Tibial artery (tissue), 4 donors: ENCODE measurements around the gene ENTPD8.

Experiments
- DNase-seq, 2 donors: peaks; one replicate each; pipeline ENCODE4 v3.0.0-alpha.2; 2019
- H3K27ac ChIP-seq, 2 donors: fragments of 200-600 bp; sonication (generic) in 1 of 2; 1 replicate in 1 of 2; 2 replicates in 1 of 2; pipeline ENCODE4 v1.5.1; 2018 to 2019; ENCODE audit warnings: mild to moderate bottlenecking in 1 of 2
- H3K27me3 ChIP-seq, 2 donors: fragments of 200-600 bp; sonication (generic) in 1 of 2; one replicate each; pipeline versions ENCODE4 v1.5.1 to v1.6.0; 2016 to 2019
- H3K36me3 ChIP-seq, 3 donors: fragments of 200-600 bp; sonication (generic) in 2 of 3; one replicate each; pipeline ENCODE4 v1.5.1; 2016 to 2019; ENCODE audit warnings: mild to moderate bottlenecking in 2 of 3
- H3K4me1 ChIP-seq, 4 donors: fragments of 200-600 bp; sonication (generic) in 2 of 4; 1 replicate in 3 of 4; 2 replicates in 1 of 4; pipeline ENCODE4 v1.5.1; 2016 to 2019
- H3K4me3 ChIP-seq, 2 donors: fragments of 200-600 bp; sonication (generic) in 1 of 2; 1 replicate in 1 of 2; 2 replicates in 1 of 2; pipeline ENCODE4 v1.5.1; 2018 to 2019; ENCODE audit warnings: mild to moderate bottlenecking in 2 of 2
- H3K9me3 ChIP-seq, 3 donors: fragments of 200-600 bp; sonication (generic) in 1 of 3; one replicate each; pipeline ENCODE4 v1.5.1; 2016 to 2019
- CTCF ChIP-seq, 2 experiments: fragments of 200-600 bp in 1 of 2; fragments of 450-650 bp in 1 of 2; IDR thresholded peaks; one replicate each; pipeline ENCODE4 v1.5.1; 2017 to 2019; ENCODE audit warnings: antibody characterized with exemption in 2 of 2, mild to moderate bottlenecking in 1 of 2, moderate library complexity in 1 of 2
- intact Hi-C: fragments of 100-400 bp; cut with DNase I; formaldehyde crosslinking; loops from one replicate; pipeline ENCODE4 v1.15.0; 2023; ENCODE audit warnings: low total_unique reads

ENTPD8 gene

DNA sequence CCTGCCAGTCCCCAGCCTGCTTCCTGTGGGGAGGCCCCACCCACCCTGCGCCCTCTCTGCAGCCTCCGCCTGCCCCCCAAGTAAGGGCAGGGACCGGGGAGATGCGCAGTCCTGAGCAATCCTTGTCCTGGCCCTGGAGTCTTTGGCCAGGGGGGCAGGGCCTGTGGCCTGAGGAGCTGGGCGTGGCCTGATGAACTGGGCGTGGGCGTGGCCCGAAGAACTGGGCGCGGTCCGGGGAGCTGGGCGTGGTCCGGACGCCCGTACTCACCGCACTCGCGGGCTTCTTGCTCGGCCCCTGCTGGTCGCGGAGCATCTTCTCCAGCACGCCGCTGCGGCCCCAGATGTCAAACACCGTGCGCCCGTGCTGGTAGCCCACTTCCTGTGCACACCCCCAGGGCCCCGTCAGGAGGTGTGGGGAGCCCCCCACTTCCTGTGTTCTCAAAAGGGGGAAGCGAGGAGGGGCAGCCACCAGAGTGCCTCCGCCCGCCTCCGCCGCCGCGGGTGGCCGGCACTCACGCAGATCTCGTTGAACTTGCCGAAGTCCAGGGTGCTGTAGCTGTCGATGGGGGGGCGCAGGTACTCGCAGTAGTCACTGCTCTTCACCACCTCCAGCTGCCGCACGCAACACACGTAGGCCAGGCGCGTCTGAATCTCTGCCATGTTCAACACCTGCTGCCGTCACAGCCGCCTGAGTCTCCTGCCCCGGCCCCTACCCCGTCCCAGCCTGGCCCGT is 20.7 kb upstream of the ENTPD8 start:
- Histone ChIP-seq H3K27ac (no peak overlapping the region), H3K27me3 (no peaks in the 10 kb centered on the region), H3K4me3 (no peak overlapping the region), H3K4me1 (peaks cover 6 to 31% (median 28%) of the 10 kb centered on the region in 4 donors), H3K9me3 (no peaks in the 10 kb centered on the region), H3K36me3 (peaks cover 0 to 34% (median 8%) of the 10 kb centered on the region in 3 donors)
- DNase-seq: peak in 1 of 2 donors; percentile 75
- no peak for TF ChIP-seq CTCF (IDR thresholded peaks at IDR 0.05)
- intact Hi-C loops: loop anchor here (10.0 kb wide), 1 partner anchor 73 kb away; no protein-coding TSS in a partner anchor

GRCh38 chr9:137461316-137461662 is 20.1 kb upstream of the ENTPD8 start:
- DNase-seq: peak in 1 of 2 donors; percentile 64
- Histone ChIP-seq H3K27ac (no peak overlapping the region), H3K36me3 (peaks cover 0 to 34% (median 8%) of the 10 kb centered on the region in 3 donors), H3K4me1 (peaks cover 6 to 36% (median 33%) of the 10 kb centered on the region in 4 donors), H3K9me3 (no peaks in the 10 kb centered on the region), H3K27me3 (no peaks in the 10 kb centered on the region), H3K4me3 (no peak overlapping the region)
- intact Hi-C loops: loop anchor here (10.0 kb wide), 1 partner anchor 74 kb away; no protein-coding TSS in a partner anchor
- no peak for TF ChIP-seq CTCF (IDR thresholded peaks at IDR 0.05)

DNA sequence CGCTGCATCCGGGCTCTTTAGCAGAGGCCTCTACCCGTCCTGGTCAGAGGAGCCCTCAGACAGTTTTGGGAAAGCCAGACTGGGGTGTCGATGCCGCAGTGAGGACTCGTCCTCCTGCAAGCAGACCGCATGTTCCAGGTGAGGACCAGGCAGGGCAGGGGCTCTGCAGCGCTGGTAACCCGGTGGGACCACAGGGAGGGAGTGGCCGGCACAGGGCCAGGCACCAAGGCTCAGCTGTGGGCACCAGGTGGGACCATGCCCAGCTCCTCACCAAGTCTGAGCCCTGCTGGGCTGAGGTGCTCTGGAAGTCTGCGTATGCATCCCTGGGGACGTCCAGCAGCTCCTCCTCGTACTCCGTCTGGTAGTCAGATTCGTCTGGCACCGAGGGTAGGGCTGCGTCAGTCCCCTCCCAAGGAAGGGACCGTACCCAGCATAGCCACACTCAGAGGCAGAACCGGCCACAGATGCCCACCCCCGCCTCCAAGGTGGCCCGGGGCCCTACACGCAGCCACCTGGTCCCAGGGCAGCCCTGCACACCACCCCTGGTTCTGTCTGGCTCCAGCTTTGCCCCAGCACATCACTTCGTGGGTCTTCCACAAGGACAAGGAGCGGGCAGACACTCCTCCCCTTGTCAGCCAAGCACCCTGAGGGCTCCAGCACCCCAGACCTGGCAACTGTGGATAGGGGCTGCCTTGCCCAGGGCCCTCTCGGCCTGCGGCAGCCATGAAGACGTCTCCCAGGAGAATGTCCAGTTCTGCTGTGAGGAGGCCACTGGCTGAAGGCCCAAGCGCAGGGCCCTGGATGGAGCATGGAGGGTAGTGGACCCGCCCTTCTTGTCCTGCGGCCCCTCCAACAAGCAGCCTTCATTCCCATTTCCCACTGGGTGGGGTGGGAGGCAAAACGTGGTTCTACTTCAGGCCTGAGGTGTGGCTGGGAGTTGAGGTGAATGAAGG is 19.5 kb upstream of the ENTPD8 start:
- peak; percentile 20 to 68 for DNase-seq
- peaks cover 5 to 41% (median 14%) of the 10 kb centered on the region in 3 donors for H3K36me3 ChIP-seq
- no peak for TF ChIP-seq CTCF (IDR thresholded peaks at IDR 0.05)
- H3K4me1 ChIP-seq: peaks cover 6 to 43% (median 39%) of the 10 kb centered on the region in 4 donors
- no peak overlapping the region for H3K27ac ChIP-seq
- no peak overlapping the region for H3K4me3 ChIP-seq
- intact Hi-C loops: loop anchor here (10.0 kb wide), 1 partner anchor 74 kb away; no protein-coding TSS in a partner anchor
- H3K9me3 ChIP-seq: no peaks in the 10 kb centered on the region
- no peaks in the 10 kb centered on the region for H3K27me3 ChIP-seq

DNA sequence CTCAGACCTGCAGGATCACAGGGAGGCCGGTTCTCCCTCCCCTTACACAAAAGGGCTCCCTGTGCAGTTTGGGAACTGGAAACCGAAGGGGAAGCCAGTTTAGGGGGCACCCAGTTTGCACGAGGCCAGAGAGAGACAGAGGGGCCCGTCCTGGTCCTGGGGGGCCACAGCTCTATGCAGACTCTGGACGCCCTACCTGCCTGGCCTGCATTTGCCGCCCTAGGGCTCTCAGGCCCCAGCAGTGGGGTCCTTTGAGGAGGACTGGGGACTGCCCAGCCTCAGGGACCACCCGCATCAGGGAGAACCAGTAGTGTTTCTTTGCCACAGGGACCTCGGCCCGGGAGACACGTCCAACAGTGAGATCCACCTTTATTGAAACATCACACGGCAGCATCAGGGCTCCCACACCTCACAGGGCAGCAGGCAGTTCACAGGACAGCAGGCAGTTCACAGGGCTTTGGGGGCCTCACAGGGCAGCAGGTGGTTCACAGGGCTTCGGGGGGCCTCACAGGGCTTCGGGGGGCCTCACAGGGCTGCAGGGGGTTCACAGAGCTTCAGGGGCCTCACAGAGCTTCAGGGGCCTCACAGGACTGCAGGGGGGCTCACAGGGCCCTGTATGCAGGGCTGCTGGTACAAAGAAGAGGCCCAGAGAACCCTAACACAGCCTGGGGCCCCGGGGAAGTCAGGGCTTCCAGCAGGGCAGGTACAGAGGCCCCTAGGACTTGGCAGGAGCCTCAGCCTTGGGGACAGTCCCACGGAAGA is 18.6 kb upstream of the ENTPD8 start:
- intact Hi-C loops: loop anchor here (10.0 kb wide), 1 partner anchor 75 kb away; no protein-coding TSS in a partner anchor
- H3K4me3 ChIP-seq: peak overlapping the region; percentile 75 to 95
- peak; percentile 33 to 72 for DNase-seq
- H3K36me3 ChIP-seq: peaks cover 6 to 49% (median 23%) of the 10 kb centered on the region in 3 donors
- H3K27me3 ChIP-seq: no peaks in the 10 kb centered on the region
- no peak for TF ChIP-seq CTCF (IDR thresholded peaks at IDR 0.05)
- peaks cover 6 to 52% (median 48%) of the 10 kb centered on the region in 4 donors for H3K4me1 ChIP-seq
- peak overlapping the region; percentile 67 to 86 for H3K27ac ChIP-seq
- H3K9me3 ChIP-seq: no peaks in the 10 kb centered on the region

DNA sequence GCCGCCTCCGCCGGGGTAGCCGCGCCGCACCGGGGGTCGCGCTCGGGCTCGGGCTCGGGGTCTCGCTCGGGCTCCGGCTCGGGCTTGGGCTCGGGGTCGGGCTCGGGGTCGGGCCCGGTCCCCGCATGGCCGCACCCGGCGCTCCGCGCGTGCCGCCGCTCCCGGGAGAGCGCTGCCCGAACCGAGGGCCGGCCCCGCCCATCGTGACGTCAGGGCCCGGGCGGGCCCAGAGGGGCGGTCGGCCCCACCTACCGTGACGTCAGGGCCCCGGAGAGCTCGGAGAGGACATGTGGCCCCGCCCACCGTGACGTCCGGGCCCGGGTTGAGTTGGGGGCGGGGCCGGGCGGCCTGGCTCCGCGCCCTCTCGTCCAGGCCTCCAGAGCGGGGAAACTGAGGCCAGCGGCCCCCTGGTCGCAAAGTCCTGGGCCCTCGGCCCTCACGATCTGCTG is 18.0 kb upstream of the ENTPD8 start, which contains the start of gene NSMF:
Gene NSMF, minus strand, starts transcription at position 183 of the 449 bp plus-strand sequence. CDS start 232 bp downstream, outside the sequence.
- Histone ChIP-seq H3K27me3 (no peaks in the 10 kb centered on the region), H3K36me3 (peaks cover 6 to 49% (median 23%) of the 10 kb centered on the region in 3 donors), H3K4me1 (peaks cover 6 to 58% (median 54%) of the 10 kb centered on the region in 4 donors), H3K9me3 (no peaks in the 10 kb centered on the region), H3K27ac (peak within 1 kb of the TSS; percentile 85 to 86), H3K4me3 (peak within 1 kb of the TSS; percentile 75 to 95)
- intact Hi-C loops: no loop called here
- peak in 1 of 2 experiments; percentile 13 for TF ChIP-seq CTCF (IDR thresholded peaks at IDR 0.05)
- DNase-seq: peak; percentile 93 to 96
